Measurements from ENCODE around the gene SSX3.
"Not testable (repeated sequence)": the region's sequence is repeated elsewhere in the genome, so short reads cannot be mapped to it uniquely, and the experiment has no call there.

Gene SSX3, protein sequence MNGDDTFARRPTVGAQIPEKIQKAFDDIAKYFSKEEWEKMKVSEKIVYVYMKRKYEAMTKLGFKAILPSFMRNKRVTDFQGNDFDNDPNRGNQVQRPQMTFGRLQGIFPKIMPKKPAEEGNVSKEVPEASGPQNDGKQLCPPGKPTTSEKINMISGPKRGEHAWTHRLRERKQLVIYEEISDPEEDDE

DNA sequence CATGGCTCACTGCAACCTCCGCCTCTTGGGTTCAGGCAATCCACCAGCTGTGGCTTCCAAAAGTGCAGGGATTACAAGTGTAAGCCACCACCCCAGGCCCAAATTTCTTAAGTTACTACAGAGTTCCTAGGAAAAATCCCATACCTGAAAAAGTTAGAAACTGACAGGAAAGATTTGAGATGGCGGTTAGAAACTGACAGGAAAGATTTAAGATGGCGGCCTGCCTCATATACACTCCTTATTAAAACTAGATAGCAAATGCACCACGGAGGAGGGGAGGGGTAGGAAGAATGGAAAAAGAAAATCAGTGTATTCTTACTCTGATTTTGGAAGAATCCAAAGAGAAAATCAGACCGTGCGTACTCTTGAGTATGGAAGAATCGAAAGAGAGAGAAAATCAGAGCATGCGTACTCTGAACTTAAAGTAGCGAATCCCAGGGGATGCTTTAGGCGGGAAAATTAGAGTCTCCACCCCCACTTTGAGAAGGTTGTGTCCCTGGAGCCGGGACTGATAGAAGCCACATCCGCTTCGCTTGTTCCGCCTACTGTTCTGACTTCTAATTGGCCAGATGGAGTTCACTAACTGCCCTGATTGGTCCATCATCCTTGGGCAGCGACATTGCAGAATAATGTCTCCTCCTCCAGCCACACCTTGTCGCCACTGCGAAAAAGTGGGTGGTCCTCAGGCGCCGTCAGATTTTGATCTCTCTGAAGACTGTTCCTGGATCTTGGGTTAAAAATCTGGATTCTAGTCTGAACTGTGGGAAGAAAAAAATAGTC is at the start of gene SSX3:
Gene SSX3, minus strand, starts transcription at position 389 of the 780 bp plus-strand sequence. CDS start 1,454 bp downstream, outside the sequence.
- not testable (repeated sequence) for DNase-seq

DNA sequence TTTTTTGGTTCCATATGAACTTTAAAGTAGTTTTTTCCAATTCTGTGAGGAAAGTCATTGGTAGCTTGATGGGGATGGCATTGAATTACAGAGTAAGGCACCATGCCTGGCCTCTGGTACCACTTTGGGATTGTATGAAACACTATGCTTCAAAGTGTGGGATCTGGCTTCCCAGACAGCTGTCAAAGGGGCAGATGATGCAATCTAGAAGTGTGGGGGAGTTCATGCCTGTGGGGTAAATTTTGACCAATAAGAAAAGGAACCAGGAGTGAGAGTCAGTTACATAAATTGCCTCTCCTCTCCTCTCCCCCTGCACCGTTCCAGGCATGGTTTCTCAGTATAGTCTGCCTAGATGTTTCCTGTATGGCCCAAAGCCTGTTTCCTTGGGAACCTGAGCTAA is 41.3 kb upstream of the SSX3 start:
- not testable (repeated sequence) for DNase-seq

- DNase-seq, result not testable (repeated sequence)
Observed at GRCh38 chrX:48396931-48397330, 40.4 kb upstream of the SSX3 start.

GRCh38 chrX:48383239-48383638 is 26.7 kb upstream of the SSX3 start, which contains the start of gene SSX4:
Gene SSX4, plus strand, starts transcription at chrX:48383539. Its CDS starts 515 bp downstream, at chrX:48384054.
- not testable (repeated sequence) for DNase-seq

GRCh38 chrX:48370408-48370807 is 13.9 kb upstream of the SSX3 start:
- not testable (repeated sequence) for DNase-seq

GRCh38 chrX:48367717-48368408 is 11.4 kb upstream of the SSX3 start:
- not testable (repeated sequence) for DNase-seq

GRCh38 chrX:48359281-48359680 is 2.8 kb upstream of the SSX3 start:
- DNase-seq, result not testable (repeated sequence)

DNA sequence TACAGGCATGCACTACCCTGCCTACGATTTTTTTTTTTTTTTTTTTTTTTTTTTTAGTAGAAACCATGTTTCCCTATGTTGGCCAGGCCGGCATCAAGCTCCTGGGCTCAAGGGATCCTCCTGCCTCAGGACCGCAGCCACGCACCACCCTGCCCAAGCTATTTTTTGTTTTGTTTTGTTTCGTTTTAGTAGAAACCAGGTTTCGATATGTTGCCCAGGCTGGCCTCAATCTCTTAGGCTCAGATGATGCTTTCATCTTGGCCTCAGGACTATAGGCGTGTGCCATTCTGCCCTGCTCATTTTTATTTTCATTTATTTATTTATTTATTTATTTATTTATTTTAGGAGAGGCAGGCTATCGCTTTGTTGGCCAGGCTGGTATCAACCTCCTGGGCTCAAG is 1.2 kb upstream of the SSX3 start:
- DNase-seq, result no peak

GRCh38 chrX:48346059-48346458 is 10.4 kb downstream of the SSX3 start:
- not testable (repeated sequence) for DNase-seq

GRCh38 chrX:48313996-48314395 is 42.5 kb downstream of the SSX3 start:
- DNase-seq, result not testable (repeated sequence)

DNA sequence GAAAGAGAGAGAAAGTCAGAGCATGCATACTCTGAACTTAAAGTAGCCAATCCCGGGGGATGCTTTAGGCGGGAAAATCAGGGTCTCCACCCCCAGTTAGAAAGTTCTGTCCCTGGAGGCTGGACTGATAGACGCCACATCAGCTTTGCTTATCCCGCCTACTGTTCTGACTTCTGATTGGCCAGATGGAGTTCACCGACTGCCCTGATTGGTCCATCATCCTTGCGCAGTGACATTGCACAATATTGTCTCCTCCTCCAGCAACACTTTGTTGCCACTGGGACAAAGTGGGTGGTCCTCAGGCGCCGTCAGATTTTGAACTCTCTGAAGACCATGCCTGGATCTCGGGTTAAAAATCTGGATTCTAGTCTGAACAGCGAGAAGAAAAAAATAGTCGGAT is 50.3 kb downstream of the SSX3 start:
- no peak for DNase-seq
